ENCODE data around the gene SUN3.

The SUN3 gene

DNA sequence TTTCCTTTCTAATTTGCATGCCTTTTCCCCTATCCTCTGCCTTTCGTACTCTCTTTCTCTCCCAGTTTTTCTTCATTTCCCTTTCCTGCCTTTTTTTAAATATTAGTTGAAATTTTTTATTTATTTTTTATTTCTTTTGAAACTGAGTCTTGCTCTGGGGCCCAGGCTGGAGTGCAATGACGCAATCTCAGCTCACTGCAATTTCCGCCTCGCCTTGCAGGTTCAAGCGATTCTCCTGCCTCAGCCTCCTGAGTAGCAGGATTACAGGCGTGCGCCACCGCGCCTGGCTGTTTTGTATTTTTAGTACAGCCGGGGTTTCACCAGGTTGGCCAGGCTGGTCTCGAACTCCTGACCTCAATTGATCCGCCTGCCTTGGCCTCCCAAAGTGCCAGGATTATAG is 29.5 kb downstream of the SUN3 start:
- TF ChIP-seq, protein P1, sequence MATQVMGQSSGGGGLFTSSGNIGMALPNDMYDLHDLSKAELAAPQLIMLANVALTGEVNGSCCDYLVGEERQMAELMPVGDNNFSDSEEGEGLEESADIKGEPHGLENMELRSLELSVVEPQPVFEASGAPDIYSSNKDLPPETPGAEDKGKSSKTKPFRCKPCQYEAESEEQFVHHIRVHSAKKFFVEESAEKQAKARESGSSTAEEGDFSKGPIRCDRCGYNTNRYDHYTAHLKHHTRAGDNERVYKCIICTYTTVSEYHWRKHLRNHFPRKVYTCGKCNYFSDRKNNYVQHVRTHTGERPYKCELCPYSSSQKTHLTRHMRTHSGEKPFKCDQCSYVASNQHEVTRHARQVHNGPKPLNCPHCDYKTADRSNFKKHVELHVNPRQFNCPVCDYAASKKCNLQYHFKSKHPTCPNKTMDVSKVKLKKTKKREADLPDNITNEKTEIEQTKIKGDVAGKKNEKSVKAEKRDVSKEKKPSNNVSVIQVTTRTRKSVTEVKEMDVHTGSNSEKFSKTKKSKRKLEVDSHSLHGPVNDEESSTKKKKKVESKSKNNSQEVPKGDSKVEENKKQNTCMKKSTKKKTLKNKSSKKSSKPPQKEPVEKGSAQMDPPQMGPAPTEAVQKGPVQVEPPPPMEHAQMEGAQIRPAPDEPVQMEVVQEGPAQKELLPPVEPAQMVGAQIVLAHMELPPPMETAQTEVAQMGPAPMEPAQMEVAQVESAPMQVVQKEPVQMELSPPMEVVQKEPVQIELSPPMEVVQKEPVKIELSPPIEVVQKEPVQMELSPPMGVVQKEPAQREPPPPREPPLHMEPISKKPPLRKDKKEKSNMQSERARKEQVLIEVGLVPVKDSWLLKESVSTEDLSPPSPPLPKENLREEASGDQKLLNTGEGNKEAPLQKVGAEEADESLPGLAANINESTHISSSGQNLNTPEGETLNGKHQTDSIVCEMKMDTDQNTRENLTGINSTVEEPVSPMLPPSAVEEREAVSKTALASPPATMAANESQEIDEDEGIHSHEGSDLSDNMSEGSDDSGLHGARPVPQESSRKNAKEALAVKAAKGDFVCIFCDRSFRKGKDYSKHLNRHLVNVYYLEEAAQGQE (IDR thresholded peaks at IDR 0.05; ENCODE audit: insufficient read depth in 1 of 2, low read depth in 2 of 2, low read length in 2 of 2), result no peak
- TF ChIP-seq POLR2AphosphoS5 (IDR thresholded peaks at IDR 0.05; ENCODE audit: low read depth, low read length) (no peak), FOXP2 (optimal IDR thresholded peaks at IDR 0.05; ENCODE audit: borderline replicate concordance, extremely low read depth, extremely low read length, insufficient read depth) (no peak), TAF1 (IDR thresholded peaks at IDR 0.05; ENCODE audit: borderline replicate concordance, insufficient read depth, low read length) (no peak), SIN3A (IDR thresholded peaks at IDR 0.05; ENCODE audit: borderline replicate concordance, insufficient read depth, low read length) (no peak)

DNA sequence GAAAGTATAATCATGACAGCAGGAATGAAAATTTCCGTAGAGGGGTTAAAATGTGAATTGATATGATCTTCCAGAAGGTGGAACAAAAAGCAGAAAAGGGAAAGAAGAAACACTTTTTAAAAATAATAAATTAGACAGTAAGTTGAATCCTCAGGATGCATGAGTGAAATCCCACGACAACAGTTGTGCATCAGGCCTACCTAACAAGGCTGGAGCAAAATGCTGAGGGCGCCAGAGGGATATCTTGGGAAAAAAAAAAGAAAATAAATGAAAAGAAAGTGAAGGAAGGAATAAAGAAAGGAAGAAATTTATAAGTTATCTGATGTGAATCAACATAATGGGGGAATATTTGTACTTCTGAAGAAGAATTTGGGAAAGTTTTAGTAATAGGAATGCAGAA is 36.5 kb downstream of the SUN3 start:
- TF ChIP-seq TAF1 (IDR thresholded peaks at IDR 0.05; ENCODE audit: borderline replicate concordance, insufficient read depth, low read length) (no peak), FOXP2 (optimal IDR thresholded peaks at IDR 0.05; ENCODE audit: borderline replicate concordance, extremely low read depth, extremely low read length, insufficient read depth) (no peak), SIN3A (IDR thresholded peaks at IDR 0.05; ENCODE audit: borderline replicate concordance, insufficient read depth, low read length) (no peak), POLR2AphosphoS5 (IDR thresholded peaks at IDR 0.05; ENCODE audit: low read depth, low read length) (no peak)
- TF ChIP-seq, protein P1 (IDR thresholded peaks at IDR 0.05; ENCODE audit: insufficient read depth in 1 of 2, low read depth in 2 of 2, low read length in 2 of 2), result no peak

DNA sequence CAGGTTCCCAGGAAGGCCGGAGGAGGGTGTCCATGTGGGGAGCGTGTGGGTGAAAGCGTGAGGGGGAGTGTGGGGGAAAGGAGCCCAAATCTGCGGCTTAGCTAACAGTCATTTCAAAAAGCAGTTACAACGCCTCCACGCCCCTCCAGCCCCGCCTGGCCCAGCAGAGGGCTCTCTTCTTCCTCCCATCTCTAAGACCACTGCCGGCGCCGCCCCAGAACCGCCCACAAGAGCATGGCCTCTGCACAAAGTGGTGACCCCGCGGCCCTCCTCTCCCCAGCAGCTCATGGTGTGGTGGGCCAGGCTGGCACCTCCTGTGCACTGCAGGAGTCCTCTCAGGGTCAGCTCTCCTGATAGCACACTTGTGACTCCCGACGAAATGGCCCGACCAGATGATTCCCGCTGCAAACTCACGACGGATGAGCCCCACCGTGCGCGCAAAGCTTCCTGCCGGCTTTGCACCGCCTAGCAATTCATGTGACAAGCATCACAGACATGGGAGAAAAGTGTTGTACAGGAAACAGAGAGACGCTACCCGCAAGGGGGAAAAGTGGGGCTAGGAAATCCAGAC is 37.1 kb downstream of the SUN3 start:
- TF ChIP-seq SIN3A (IDR thresholded peaks at IDR 0.05; ENCODE audit: borderline replicate concordance, insufficient read depth, low read length) (peak; percentile 34; the same call in 1 of the 2 replicates), POLR2AphosphoS5 (IDR thresholded peaks at IDR 0.05; ENCODE audit: low read depth, low read length) (peak; percentile 62; the same call in 1 of the 2 replicates), TAF1 (IDR thresholded peaks at IDR 0.05; ENCODE audit: borderline replicate concordance, insufficient read depth, low read length) (no peak), FOXP2 (optimal IDR thresholded peaks at IDR 0.05; ENCODE audit: borderline replicate concordance, extremely low read depth, extremely low read length, insufficient read depth) (peak; percentile 81)
- TF ChIP-seq, protein P1 (IDR thresholded peaks at IDR 0.05; ENCODE audit: insufficient read depth in 1 of 2, low read depth in 2 of 2, low read length in 2 of 2), result no peak

DNA sequence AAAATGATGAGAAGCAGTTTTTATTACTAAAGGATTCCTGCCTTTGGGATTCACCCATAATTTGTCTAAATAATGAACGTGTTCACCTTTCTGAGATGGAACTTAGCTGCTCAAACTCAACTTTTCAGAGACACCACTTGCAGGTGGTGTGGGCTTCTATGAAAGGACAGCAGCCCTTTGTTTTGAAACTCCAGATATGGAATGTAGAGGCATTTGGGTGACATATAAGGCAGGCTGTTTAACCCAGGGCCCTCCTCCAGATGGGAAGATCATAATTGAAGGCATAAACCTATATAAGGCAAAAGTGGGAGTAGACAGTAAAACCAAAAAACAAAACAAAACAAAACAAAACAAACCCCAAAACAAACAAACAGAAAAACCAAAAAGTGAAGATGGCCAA is 37.6 kb downstream of the SUN3 start:
- TF ChIP-seq SIN3A (IDR thresholded peaks at IDR 0.05; ENCODE audit: borderline replicate concordance, insufficient read depth, low read length) (no peak), POLR2AphosphoS5 (IDR thresholded peaks at IDR 0.05; ENCODE audit: low read depth, low read length) (no peak), FOXP2 (optimal IDR thresholded peaks at IDR 0.05; ENCODE audit: borderline replicate concordance, extremely low read depth, extremely low read length, insufficient read depth) (no peak), TAF1 (IDR thresholded peaks at IDR 0.05; ENCODE audit: borderline replicate concordance, insufficient read depth, low read length) (no peak)
- TF ChIP-seq, protein P1 (IDR thresholded peaks at IDR 0.05; ENCODE audit: insufficient read depth in 1 of 2, low read depth in 2 of 2, low read length in 2 of 2), result no peak

All from PFSK-1 (cell line).